Naive B cell (primary cell): ENCODE data around the gene PSMB9. TPM values are rescaled to one million over a fixed set of nuclear protein-coding genes. Genes with fewer than 3 reads are reported as not detected.
"Not testable (repeated sequence)": the region's sequence is repeated elsewhere in the genome, so short reads cannot be mapped to it uniquely, and the experiment has no call there.

Source experiments
- ATAC-seq, 2 donors: fragments of 150-1000 bp; cut with Tn5 transposase; 2 replicates each; pipeline ENCODE4 v1.10.0; 2021; ENCODE audit warnings: low read depth in 2 of 2, mild to moderate bottlenecking in 2 of 2, moderate library complexity in 2 of 2
- DNase-seq: peaks from one replicate; pipeline ENCODE4 v3.0.0; 2022
- H3K27ac Mint-ChIP-seq, 6 donors: one replicate each; pipeline ENCODE4 v1.8.0; 2020 to 2022; ENCODE audit warnings: mild to moderate bottlenecking in 6 of 6, mixed read lengths in 6 of 6, moderate library complexity in 5 of 6, inconsistent platforms in 2 of 6
- H3K27me3 Mint-ChIP-seq, 3 donors: one replicate each; pipeline ENCODE4 v1.8.0; 2021 to 2022; ENCODE audit warnings: mixed read lengths in 3 of 3, mild to moderate bottlenecking in 1 of 3
- H3K36me3 Mint-ChIP-seq, 2 donors: one replicate each; pipeline ENCODE4 v1.8.0; 2020 to 2022; ENCODE audit warnings: mixed read lengths in 2 of 2, inconsistent platforms in 1 of 2, mild to moderate bottlenecking in 1 of 2
- H3K4me1 Mint-ChIP-seq, 3 donors: one replicate each; pipeline ENCODE4 v1.8.0; 2020 to 2022; ENCODE audit warnings: mixed read lengths in 3 of 3, inconsistent platforms in 1 of 3, mild to moderate bottlenecking in 1 of 3, moderate library complexity in 1 of 3
- H3K4me3 Mint-ChIP-seq, 8 donors: one replicate each; pipeline ENCODE4 v1.8.0; 2020 to 2022; ENCODE audit warnings: mild to moderate bottlenecking in 8 of 8, mixed read lengths in 8 of 8, moderate library complexity in 8 of 8, inconsistent platforms in 2 of 8
- H3K9me3 Mint-ChIP-seq, 7 donors: one replicate each; pipeline ENCODE4 v1.8.0; 2020 to 2022; ENCODE audit warnings: mixed read lengths in 7 of 7, mild to moderate bottlenecking in 5 of 7, inconsistent platforms in 2 of 7, moderate library complexity in 1 of 7
- polyA plus RNA-seq, 6 donors: library from polyadenylated mRNA; unstranded; fragments of 300-500 nt; fragmentation: Illumina TruSeq; gene quantifications; one replicate each; pipeline ENCODE4 v1.2.3, GENCODE V29; 2021; ENCODE audit warnings: low read depth in 6 of 6

Gene PSMB9
- polyA plus RNA-seq, 6 donors from 2014 or later, result 347 to 677 (median 445) TPM

GRCh38 chr6:32876603-32877002, 22.6 kb downstream of the PSMB9 start:
- no peak overlapping the region for H3K4me3 Mint-ChIP-seq
- ATAC-seq (no peak), DNase-seq (no peak)
- peaks cover 0 to 15% (median 4%) of the 10 kb centered on the region in 7 donors for H3K9me3 Mint-ChIP-seq
- H3K4me1 Mint-ChIP-seq, result peaks cover 12 to 30% (median 16%) of the 10 kb centered on the region in 3 donors
- no peak overlapping the region for H3K27ac Mint-ChIP-seq
- peaks cover 5 to 10% of the 10 kb centered on the region in 2 donors for H3K36me3 Mint-ChIP-seq
- H3K27me3 Mint-ChIP-seq, result peaks cover 7 to 18% (median 8%) of the 10 kb centered on the region in 3 donors

- peaks cover 7 to 14% (median 8%) of the 10 kb centered on the region in 3 donors for H3K27me3 Mint-ChIP-seq
- H3K36me3 Mint-ChIP-seq, result peaks cover 0 to 10% of the 10 kb centered on the region in 2 donors
- H3K4me1 Mint-ChIP-seq, result peaks cover 10 to 26% (median 16%) of the 10 kb centered on the region in 3 donors
- H3K27ac Mint-ChIP-seq, result peak overlapping the region in 2 of 6 donors; percentile 16 to 51
- ATAC-seq (no peak), DNase-seq (no peak)
- H3K9me3 Mint-ChIP-seq, result no peaks in the 10 kb centered on the region
- H3K4me3 Mint-ChIP-seq, result peak overlapping the region; percentile 19 to 84 (median 62)
These were observed 25.7 kb downstream of the PSMB9 start for GRCh38 chr6:32879691-32880090.

- H3K4me1 Mint-ChIP-seq, result peaks cover 17 to 32% (median 20%) of the 10 kb centered on the region in 3 donors
- not testable (repeated sequence) for H3K36me3 Mint-ChIP-seq, ATAC-seq, H3K9me3 Mint-ChIP-seq, H3K27ac Mint-ChIP-seq, DNase-seq
- H3K27me3 Mint-ChIP-seq, result peaks cover 7 to 14% (median 8%) of the 10 kb centered on the region in 3 donors
- peak overlapping the region in 2 of 8 donors; percentile 10 to 61 for H3K4me3 Mint-ChIP-seq
These were observed 27.0 kb downstream of the PSMB9 start for GRCh38 chr6:32880962-32881361.

- H3K27ac Mint-ChIP-seq, result no peak overlapping the region
These were observed 28.9 kb downstream of the PSMB9 start for GRCh38 chr6:32882879-32883250.

GRCh38 chr6:32883789-32884188, 29.8 kb downstream of the PSMB9 start:
- H3K36me3 Mint-ChIP-seq, result peaks cover 0 to 10% of the 10 kb centered on the region in 2 donors
- peaks cover 32 to 54% (median 38%) of the 10 kb centered on the region in 3 donors for H3K4me1 Mint-ChIP-seq
- ATAC-seq (no peak), DNase-seq (no peak)
- H3K4me3 Mint-ChIP-seq, result no peak overlapping the region
- no peaks in the 10 kb centered on the region for H3K9me3 Mint-ChIP-seq
- H3K27ac Mint-ChIP-seq, result peak overlapping the region in 1 of 6 donors; percentile 49
- H3K27me3 Mint-ChIP-seq, result peaks cover 7 to 14% (median 8%) of the 10 kb centered on the region in 3 donors

More at GRCh38 chr6:32882879-32883250, 28.9 kb downstream of the PSMB9 start:
- ATAC-seq, result no peak
- no peak overlapping the region for H3K4me3 Mint-ChIP-seq
- H3K27me3 Mint-ChIP-seq, result peaks cover 7 to 14% (median 8%) of the 10 kb centered on the region in 3 donors
- H3K36me3 Mint-ChIP-seq, result peaks cover 0 to 10% of the 10 kb centered on the region in 2 donors
- H3K4me1 Mint-ChIP-seq, result peaks cover 30 to 48% (median 35%) of the 10 kb centered on the region in 3 donors
- DNase-seq, result no peak
- no peaks in the 10 kb centered on the region for H3K9me3 Mint-ChIP-seq

GRCh38 chr6:32885698-32886286, 31.8 kb downstream of the PSMB9 start:
- Mint-ChIP-seq H3K27ac (peak overlapping the region in 3 of 6 donors; percentile 60 to 70 (median 64)), H3K9me3 (no peaks in the 10 kb centered on the region), H3K27me3 (no peaks in the 10 kb centered on the region), H3K36me3 (no peaks in the 10 kb centered on the region), H3K4me3 (peak overlapping the region in 1 of 8 donors; percentile 16), H3K4me1 (peaks cover 28 to 47% (median 30%) of the 10 kb centered on the region in 3 donors)
- DNase-seq (peak; percentile 72), ATAC-seq (peak; percentile 69 to 85)

- no peaks in the 10 kb centered on the region for H3K27me3 Mint-ChIP-seq
- peaks cover 30 to 47% (median 33%) of the 10 kb centered on the region in 3 donors for H3K4me1 Mint-ChIP-seq
- no peak overlapping the region for H3K4me3 Mint-ChIP-seq
- ATAC-seq (no peak), DNase-seq (no peak)
- peak overlapping the region in 4 of 6 donors; percentile 8 to 74 (median 68) for H3K27ac Mint-ChIP-seq
- H3K9me3 Mint-ChIP-seq, result no peaks in the 10 kb centered on the region
- H3K36me3 Mint-ChIP-seq, result no peaks in the 10 kb centered on the region
These were observed 32.8 kb downstream of the PSMB9 start for GRCh38 chr6:32886681-32887383.

GRCh38 chr6:32887616-32888015, 33.6 kb downstream of the PSMB9 start:
- ATAC-seq, result no peak
- no peaks in the 10 kb centered on the region for H3K9me3 Mint-ChIP-seq

GRCh38 chr6:32888576-32888975, 34.6 kb downstream of the PSMB9 start:
- no peak for ATAC-seq
- H3K4me1 Mint-ChIP-seq, result peaks cover 40 to 65% (median 48%) of the 10 kb centered on the region in 3 donors
- peak overlapping the region in 1 of 6 donors; percentile 93 for H3K27ac Mint-ChIP-seq
- H3K4me3 Mint-ChIP-seq, result no peak overlapping the region
- H3K9me3 Mint-ChIP-seq, result no peaks in the 10 kb centered on the region
- no peaks in the 10 kb centered on the region for H3K36me3 Mint-ChIP-seq
- DNase-seq, result no peak
- no peaks in the 10 kb centered on the region for H3K27me3 Mint-ChIP-seq

More at GRCh38 chr6:32887616-32888015, 33.6 kb downstream of the PSMB9 start:
- H3K4me1 Mint-ChIP-seq, result peaks cover 34 to 55% (median 38%) of the 10 kb centered on the region in 3 donors
- H3K4me3 Mint-ChIP-seq, result peak overlapping the region in 1 of 8 donors; percentile 6
- H3K27me3 Mint-ChIP-seq, result no peaks in the 10 kb centered on the region
- peak overlapping the region in 3 of 6 donors; percentile 8 to 79 (median 48) for H3K27ac Mint-ChIP-seq
- no peak for DNase-seq
- H3K36me3 Mint-ChIP-seq, result no peaks in the 10 kb centered on the region

GRCh38 chr6:32889533-32889932, 35.5 kb downstream of the PSMB9 start:
- H3K4me1 Mint-ChIP-seq, result peaks cover 46 to 70% (median 56%) of the 10 kb centered on the region in 3 donors

GRCh38 chr6:32890831-32891230, 36.8 kb downstream of the PSMB9 start:
- peaks cover 55 to 76% (median 61%) of the 10 kb centered on the region in 3 donors for H3K4me1 Mint-ChIP-seq

More at GRCh38 chr6:32889533-32889932, 35.5 kb downstream of the PSMB9 start:
- DNase-seq, result no peak
- ATAC-seq, result no peak
- Mint-ChIP-seq H3K36me3 (no peaks in the 10 kb centered on the region), H3K9me3 (no peaks in the 10 kb centered on the region), H3K27ac (peak overlapping the region in 1 of 6 donors; percentile 28), H3K4me3 (no peak overlapping the region), H3K27me3 (no peaks in the 10 kb centered on the region)

GRCh38 chr6:32894085-32895005, 40.4 kb downstream of the PSMB9 start:
- ATAC-seq (peak; percentile 95 to 97), DNase-seq (peak; percentile 96)
- Mint-ChIP-seq H3K4me3 (peak overlapping the region; percentile 89 to 100 (median 98)), H3K36me3 (no peaks in the 10 kb centered on the region), H3K4me1 (peaks cover 55 to 80% (median 75%) of the 10 kb centered on the region in 3 donors), H3K27me3 (no peaks in the 10 kb centered on the region), H3K9me3 (no peaks in the 10 kb centered on the region), H3K27ac (peak overlapping the region; percentile 90 to 99 (median 98))

More at GRCh38 chr6:32890831-32891230, 36.8 kb downstream of the PSMB9 start:
- Mint-ChIP-seq H3K9me3 (no peaks in the 10 kb centered on the region), H3K4me3 (peak overlapping the region in 2 of 8 donors; percentile 6 to 66), H3K27ac (peak overlapping the region in 1 of 6 donors; percentile 7), H3K36me3 (no peaks in the 10 kb centered on the region), H3K27me3 (no peaks in the 10 kb centered on the region)
- no peak for DNase-seq
- no peak for ATAC-seq

GRCh38 chr6:32895006-32895345, 41.0 kb downstream of the PSMB9 start:
- Mint-ChIP-seq H3K4me3 (peak overlapping the region; percentile 89 to 100 (median 98)), H3K4me1 (peaks cover 55 to 80% (median 75%) of the 10 kb centered on the region in 3 donors), H3K27ac (peak overlapping the region; percentile 90 to 99 (median 98)), H3K27me3 (no peaks in the 10 kb centered on the region), H3K9me3 (no peaks in the 10 kb centered on the region), H3K36me3 (no peaks in the 10 kb centered on the region)
- ATAC-seq (peak; percentile 8 to 15), DNase-seq (no peak)
